ENCODE results near the gene ECEL1.

DNA sequence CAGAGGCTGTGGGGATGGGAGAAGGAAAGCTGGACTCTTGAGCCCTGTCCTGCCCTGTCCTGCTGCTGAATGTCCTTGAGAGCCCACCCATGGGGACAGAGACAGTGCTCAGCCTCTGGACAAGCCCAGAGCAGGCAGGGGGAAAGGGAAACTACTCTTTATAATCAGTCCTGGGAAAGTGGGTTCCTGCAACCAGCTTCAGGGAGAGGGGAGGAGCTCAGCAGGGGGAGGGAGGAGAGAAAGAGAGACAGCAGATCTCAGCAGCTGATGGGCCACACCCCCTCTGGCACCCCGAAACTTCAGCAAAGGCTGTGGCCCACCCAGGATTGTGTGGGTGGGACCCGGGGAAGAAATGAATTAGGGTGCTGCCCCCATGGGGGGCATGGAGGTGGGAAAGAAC lies 11.6 kb downstream of the ECEL1 start:
- TF ChIP-seq, protein P1, sequence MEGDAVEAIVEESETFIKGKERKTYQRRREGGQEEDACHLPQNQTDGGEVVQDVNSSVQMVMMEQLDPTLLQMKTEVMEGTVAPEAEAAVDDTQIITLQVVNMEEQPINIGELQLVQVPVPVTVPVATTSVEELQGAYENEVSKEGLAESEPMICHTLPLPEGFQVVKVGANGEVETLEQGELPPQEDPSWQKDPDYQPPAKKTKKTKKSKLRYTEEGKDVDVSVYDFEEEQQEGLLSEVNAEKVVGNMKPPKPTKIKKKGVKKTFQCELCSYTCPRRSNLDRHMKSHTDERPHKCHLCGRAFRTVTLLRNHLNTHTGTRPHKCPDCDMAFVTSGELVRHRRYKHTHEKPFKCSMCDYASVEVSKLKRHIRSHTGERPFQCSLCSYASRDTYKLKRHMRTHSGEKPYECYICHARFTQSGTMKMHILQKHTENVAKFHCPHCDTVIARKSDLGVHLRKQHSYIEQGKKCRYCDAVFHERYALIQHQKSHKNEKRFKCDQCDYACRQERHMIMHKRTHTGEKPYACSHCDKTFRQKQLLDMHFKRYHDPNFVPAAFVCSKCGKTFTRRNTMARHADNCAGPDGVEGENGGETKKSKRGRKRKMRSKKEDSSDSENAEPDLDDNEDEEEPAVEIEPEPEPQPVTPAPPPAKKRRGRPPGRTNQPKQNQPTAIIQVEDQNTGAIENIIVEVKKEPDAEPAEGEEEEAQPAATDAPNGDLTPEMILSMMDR (IDR thresholded peaks at IDR 0.05; ENCODE audit: insufficient read depth, low read length, poor library complexity, severe bottlenecking), result no peak
- TF ChIP-seq EZH2phosphoT487 (conservative IDR thresholded peaks at IDR 0.05; ENCODE audit: low read length), result no peak
